ENCODE data around the gene TRIM23.

GRCh38 chr5:65546141-65546540 lies 78.0 kb downstream of the TRIM23 start:
- TF ChIP-seq ZNF274 (IDR thresholded peaks at IDR 0.05; ENCODE audit: low read depth, low read length) = no peak
- TF ChIP-seq SUZ12 (IDR thresholded peaks at IDR 0.05; ENCODE audit: extremely low read depth, insufficient read depth, insufficient read length) = no peak
- no peak for TF ChIP-seq YY1 (IDR thresholded peaks at IDR 0.05; ENCODE audit: insufficient read depth, insufficient read length)

Measured in NT2/D1 (cell line).